HEK293 (cell line): Measurements from ENCODE around the gene MYO18B.

ENCODE experiments used
- IKZF3 ChIP-seq: fragments of 450-650 bp; IDR thresholded peaks from 2 replicates; pipeline ENCODE4 v1.5.0; 2018; ENCODE audit warnings: missing biosample characterization, mild to moderate bottlenecking, missing genetic modification characterization, moderate library complexity
- YY1 ChIP-seq: fragments of 450-650 bp; formaldehyde crosslinking; IDR thresholded peaks from 2 replicates; pipeline ENCODE4 v1.5.1; 2018; ENCODE audit warnings: missing biosample characterization, missing genetic modification characterization
- ZFP41 ChIP-seq: fragments of 450-650 bp; formaldehyde crosslinking; IDR thresholded peaks from 2 replicates; pipeline ENCODE4 v1.5.1; 2016; ENCODE audit warnings: missing biosample characterization, missing genetic modification characterization, borderline replicate concordance
- ZNF184 ChIP-seq: fragments of 450-650 bp; IDR thresholded peaks from 2 replicates; pipeline ENCODE4 v1.5.1; 2018; ENCODE audit warnings: missing biosample characterization, mild to moderate bottlenecking, missing genetic modification characterization
- ZNF239 ChIP-seq: fragments of 450-650 bp; formaldehyde crosslinking; IDR thresholded peaks from 2 replicates; pipeline ENCODE4 v1.5.1; 2016; ENCODE audit warnings: missing biosample characterization, missing genetic modification characterization
- ZNF24 ChIP-seq: fragments of 450-650 bp; formaldehyde crosslinking; IDR thresholded peaks from 2 replicates; pipeline ENCODE4 v1.5.1; 2016; ENCODE audit warnings: missing biosample characterization, missing genetic modification characterization
- ZNF777 ChIP-seq: fragments of 450-650 bp; formaldehyde crosslinking; IDR thresholded peaks from 2 replicates; pipeline ENCODE4 v1.5.1; 2017; ENCODE audit warnings: missing biosample characterization, missing genetic modification characterization, borderline replicate concordance
- TF ChIP-seq, protein P1 (sequence below): fragments of 450-650 bp; formaldehyde crosslinking; IDR thresholded peaks from 2 replicates; pipeline ENCODE4 v1.5.1; 2016; ENCODE audit warnings: missing biosample characterization, missing genetic modification characterization
- TF ChIP-seq, protein P2 (sequence below): fragments of 450-650 bp; formaldehyde crosslinking; IDR thresholded peaks from 2 replicates; pipeline ENCODE4 v1.5.1; 2016; ENCODE audit warnings: missing biosample characterization, missing genetic modification characterization
- TF ChIP-seq, protein P3 (sequence below): fragments of 450-650 bp; formaldehyde crosslinking; IDR thresholded peaks from 2 replicates; pipeline ENCODE4 v1.5.1; 2016; ENCODE audit warnings: missing biosample characterization, missing genetic modification characterization
- TF ChIP-seq, protein P4 (sequence below): fragments of 450-650 bp; formaldehyde crosslinking; IDR thresholded peaks from 2 replicates; pipeline ENCODE4 v1.5.1; 2016; ENCODE audit warnings: missing biosample characterization, missing genetic modification characterization
- TF ChIP-seq, protein P5 (sequence below): fragments of 450-650 bp; formaldehyde crosslinking; IDR thresholded peaks from 2 replicates; pipeline ENCODE4 v1.5.1; 2016; ENCODE audit warnings: missing biosample characterization, missing genetic modification characterization

DNA sequence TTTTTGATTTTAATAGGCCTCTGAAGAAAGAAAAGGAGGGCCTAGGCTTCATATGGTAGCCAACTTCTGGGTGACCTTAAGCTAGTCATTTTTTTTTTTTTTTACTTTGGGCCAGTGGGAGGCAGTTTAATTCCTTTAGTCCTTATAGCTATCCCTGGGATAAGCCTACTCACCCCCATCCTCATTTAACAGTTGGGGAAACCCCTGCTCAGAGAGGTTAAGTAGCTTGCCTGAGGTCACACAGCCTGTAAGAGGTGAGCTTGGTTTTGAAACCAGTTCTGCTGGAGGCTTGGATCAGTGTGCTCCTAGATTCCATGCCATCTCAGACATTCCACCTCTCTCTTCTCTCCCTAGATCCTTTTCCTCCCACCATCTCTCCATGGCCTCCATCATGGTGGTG lies 86.4 kb downstream of the MYO18B start:
- TF ChIP-seq ZFP41 (tag by site-specific recombination) (no peak), ZNF24 (tag by site-specific recombination) (no peak), ZNF239 (tag by site-specific recombination) (no peak), YY1 (no peak), ZNF777 (no peak), ZNF184 (tag by site-specific recombination) (no peak), IKZF3 (tag by site-specific recombination) (no peak)
- TF ChIP-seq, protein P1, sequence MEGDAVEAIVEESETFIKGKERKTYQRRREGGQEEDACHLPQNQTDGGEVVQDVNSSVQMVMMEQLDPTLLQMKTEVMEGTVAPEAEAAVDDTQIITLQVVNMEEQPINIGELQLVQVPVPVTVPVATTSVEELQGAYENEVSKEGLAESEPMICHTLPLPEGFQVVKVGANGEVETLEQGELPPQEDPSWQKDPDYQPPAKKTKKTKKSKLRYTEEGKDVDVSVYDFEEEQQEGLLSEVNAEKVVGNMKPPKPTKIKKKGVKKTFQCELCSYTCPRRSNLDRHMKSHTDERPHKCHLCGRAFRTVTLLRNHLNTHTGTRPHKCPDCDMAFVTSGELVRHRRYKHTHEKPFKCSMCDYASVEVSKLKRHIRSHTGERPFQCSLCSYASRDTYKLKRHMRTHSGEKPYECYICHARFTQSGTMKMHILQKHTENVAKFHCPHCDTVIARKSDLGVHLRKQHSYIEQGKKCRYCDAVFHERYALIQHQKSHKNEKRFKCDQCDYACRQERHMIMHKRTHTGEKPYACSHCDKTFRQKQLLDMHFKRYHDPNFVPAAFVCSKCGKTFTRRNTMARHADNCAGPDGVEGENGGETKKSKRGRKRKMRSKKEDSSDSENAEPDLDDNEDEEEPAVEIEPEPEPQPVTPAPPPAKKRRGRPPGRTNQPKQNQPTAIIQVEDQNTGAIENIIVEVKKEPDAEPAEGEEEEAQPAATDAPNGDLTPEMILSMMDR (tag by site-specific recombination): no peak
- TF ChIP-seq, protein P2, sequence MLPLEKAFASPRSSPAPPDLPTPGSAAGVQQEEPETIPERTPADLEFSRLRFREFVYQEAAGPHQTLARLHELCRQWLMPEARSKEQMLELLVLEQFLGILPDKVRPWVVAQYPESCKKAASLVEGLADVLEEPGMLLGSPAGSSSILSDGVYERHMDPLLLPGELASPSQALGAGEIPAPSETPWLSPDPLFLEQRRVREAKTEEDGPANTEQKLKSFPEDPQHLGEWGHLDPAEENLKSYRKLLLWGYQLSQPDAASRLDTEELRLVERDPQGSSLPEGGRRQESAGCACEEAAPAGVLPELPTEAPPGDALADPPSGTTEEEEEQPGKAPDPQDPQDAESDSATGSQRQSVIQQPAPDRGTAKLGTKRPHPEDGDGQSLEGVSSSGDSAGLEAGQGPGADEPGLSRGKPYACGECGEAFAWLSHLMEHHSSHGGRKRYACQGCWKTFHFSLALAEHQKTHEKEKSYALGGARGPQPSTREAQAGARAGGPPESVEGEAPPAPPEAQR (tag by site-specific recombination): no peak
- TF ChIP-seq, protein P3, sequence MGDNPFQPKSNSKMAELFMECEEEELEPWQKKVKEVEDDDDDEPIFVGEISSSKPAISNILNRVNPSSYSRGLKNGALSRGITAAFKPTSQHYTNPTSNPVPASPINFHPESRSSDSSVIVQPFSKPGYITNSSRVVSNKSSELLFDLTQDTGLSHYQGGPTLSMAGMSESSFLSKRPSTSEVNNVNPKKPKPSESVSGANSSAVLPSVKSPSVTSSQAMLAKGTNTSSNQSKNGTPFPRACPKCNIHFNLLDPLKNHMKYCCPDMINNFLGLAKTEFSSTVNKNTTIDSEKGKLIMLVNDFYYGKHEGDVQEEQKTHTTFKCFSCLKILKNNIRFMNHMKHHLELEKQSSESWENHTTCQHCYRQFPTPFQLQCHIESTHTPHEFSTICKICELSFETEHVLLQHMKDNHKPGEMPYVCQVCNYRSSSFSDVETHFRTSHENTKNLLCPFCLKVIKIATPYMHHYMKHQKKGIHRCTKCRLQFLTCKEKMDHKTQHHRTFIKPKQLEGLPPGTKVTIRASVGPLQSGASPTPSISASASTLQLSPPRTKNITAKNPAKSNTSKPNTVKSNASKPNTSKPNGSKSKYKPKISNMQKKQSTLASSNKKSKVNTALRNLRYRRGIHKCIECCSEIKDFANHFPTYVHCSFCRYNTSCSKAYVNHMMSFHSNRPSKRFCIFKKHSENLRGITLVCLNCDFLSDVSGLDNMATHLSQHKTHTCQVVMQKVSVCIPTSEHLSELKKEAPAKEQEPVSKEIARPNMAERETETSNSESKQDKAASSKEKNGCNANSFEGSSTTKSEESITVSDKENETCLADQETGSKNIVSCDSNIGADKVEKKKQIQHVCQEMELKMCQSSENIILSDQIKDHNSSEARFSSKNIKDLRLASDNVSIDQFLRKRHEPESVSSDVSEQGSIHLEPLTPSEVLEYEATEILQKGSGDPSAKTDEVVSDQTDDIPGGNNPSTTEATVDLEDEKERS: no peak
- TF ChIP-seq, protein P4, sequence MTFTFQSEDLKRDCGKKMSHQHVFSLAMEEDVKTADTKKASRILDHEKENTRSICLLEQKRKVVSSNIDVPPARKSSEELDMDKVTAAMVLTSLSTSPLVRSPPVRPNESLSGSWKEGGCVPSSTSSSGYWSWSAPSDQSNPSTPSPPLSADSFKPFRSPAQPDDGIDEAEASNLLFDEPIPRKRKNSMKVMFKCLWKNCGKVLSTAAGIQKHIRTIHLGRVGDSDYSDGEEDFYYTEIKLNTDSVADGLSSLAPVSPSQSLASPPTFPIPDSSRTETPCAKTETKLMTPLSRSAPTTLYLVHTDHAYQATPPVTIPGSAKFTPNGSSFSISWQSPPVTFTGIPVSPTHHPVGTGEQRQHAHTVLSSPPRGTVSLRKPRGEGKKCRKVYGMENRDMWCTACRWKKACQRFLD (tag by site-specific recombination): no peak
- TF ChIP-seq, protein P5, sequence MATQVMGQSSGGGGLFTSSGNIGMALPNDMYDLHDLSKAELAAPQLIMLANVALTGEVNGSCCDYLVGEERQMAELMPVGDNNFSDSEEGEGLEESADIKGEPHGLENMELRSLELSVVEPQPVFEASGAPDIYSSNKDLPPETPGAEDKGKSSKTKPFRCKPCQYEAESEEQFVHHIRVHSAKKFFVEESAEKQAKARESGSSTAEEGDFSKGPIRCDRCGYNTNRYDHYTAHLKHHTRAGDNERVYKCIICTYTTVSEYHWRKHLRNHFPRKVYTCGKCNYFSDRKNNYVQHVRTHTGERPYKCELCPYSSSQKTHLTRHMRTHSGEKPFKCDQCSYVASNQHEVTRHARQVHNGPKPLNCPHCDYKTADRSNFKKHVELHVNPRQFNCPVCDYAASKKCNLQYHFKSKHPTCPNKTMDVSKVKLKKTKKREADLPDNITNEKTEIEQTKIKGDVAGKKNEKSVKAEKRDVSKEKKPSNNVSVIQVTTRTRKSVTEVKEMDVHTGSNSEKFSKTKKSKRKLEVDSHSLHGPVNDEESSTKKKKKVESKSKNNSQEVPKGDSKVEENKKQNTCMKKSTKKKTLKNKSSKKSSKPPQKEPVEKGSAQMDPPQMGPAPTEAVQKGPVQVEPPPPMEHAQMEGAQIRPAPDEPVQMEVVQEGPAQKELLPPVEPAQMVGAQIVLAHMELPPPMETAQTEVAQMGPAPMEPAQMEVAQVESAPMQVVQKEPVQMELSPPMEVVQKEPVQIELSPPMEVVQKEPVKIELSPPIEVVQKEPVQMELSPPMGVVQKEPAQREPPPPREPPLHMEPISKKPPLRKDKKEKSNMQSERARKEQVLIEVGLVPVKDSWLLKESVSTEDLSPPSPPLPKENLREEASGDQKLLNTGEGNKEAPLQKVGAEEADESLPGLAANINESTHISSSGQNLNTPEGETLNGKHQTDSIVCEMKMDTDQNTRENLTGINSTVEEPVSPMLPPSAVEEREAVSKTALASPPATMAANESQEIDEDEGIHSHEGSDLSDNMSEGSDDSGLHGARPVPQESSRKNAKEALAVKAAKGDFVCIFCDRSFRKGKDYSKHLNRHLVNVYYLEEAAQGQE: no peak
